ENCODE results near the gene PIEZO1.

The PIEZO1 gene

GRCh38 chr16:88816736-88817535 is 31.9 kb upstream of the PIEZO1 start:
- DNase-seq, result no peak

GRCh38 chr16:88815901-88816589 is 31.0 kb upstream of the PIEZO1 start:
- no peak for DNase-seq

- no peak for DNase-seq
These were observed 30.2 kb upstream of the PIEZO1 start for GRCh38 chr16:88815227-88815626.

- DNase-seq, result no peak
These were observed 29.1 kb upstream of the PIEZO1 start for GRCh38 chr16:88814144-88814502.

GRCh38 chr16:88813269-88814143 is 28.5 kb upstream of the PIEZO1 start:
- no peak for DNase-seq

GRCh38 chr16:88812513-88813268 is 27.7 kb upstream of the PIEZO1 start:
- DNase-seq, result no peak

GRCh38 chr16:88811769-88812512 is 26.9 kb upstream of the PIEZO1 start, which contains the start of gene APRT:
Gene APRT, minus strand, starts transcription at chr16:88811928. Its CDS starts 29 bp downstream, at chr16:88811899.
- peak; percentile 58 for DNase-seq

GRCh38 chr16:88810912-88811768 is 26.1 kb upstream of the PIEZO1 start:
- peak; percentile 33 for DNase-seq

GRCh38 chr16:88810166-88810911 is 25.3 kb upstream of the PIEZO1 start:
- DNase-seq, result no peak

- DNase-seq, result no peak
These were observed 24.7 kb upstream of the PIEZO1 start for GRCh38 chr16:88809676-88810165.

GRCh38 chr16:88809068-88809675 is 24.2 kb upstream of the PIEZO1 start:
- DNase-seq, result no peak

GRCh38 chr16:88807626-88808453 is 22.8 kb upstream of the PIEZO1 start:
- no peak for DNase-seq

GRCh38 chr16:88807142-88807625 is 22.2 kb upstream of the PIEZO1 start:
- no peak for DNase-seq

- no peak for DNase-seq
These were observed 21.6 kb upstream of the PIEZO1 start for GRCh38 chr16:88806491-88807111.

- no peak for DNase-seq
These were observed 20.9 kb upstream of the PIEZO1 start for GRCh38 chr16:88805887-88806393.

GRCh38 chr16:88805340-88805715 is 20.3 kb upstream of the PIEZO1 start:
- no peak for DNase-seq

GRCh38 chr16:88804552-88805339 is 19.7 kb upstream of the PIEZO1 start:
- peak; percentile 7 for DNase-seq
